Spinal cord (tissue), 10 donors: Measurements from ENCODE around the gene NAPEPLD. TPM values are rescaled to one million over a fixed set of nuclear protein-coding genes. Genes with fewer than 3 reads are reported as not detected.
"Not testable (repeated sequence)": the region's sequence is repeated elsewhere in the genome, so short reads cannot be mapped to it uniquely, and the experiment has no call there.

Source experiments
- DNase-seq, 6 donors: peaks; one replicate each; pipeline versions ENCODE4 v3.0.0 to v3.0.0-alpha.2; 2013 to 2015; ENCODE audit warnings: low spot score in 6 of 6, low read depth in 4 of 6
- H3K27ac ChIP-seq: one replicate; pipeline ENCODE4 v1.5.1; 2013; ENCODE audit warnings: low read depth, low read length, control low read depth
- H3K27me3 ChIP-seq: one replicate; pipeline ENCODE4 v1.6.1; 2013; ENCODE audit warnings: low read length; ENCODE audit not compliant: control insufficient read depth, insufficient read depth
- H3K36me3 ChIP-seq: one replicate; pipeline ENCODE4 v1.6.1; 2013; ENCODE audit warnings: low read length; ENCODE audit not compliant: control insufficient read depth, insufficient read depth
- H3K4me1 ChIP-seq: one replicate; pipeline ENCODE4 v1.6.1; 2013; ENCODE audit warnings: low read length; ENCODE audit not compliant: control insufficient read depth, insufficient read depth
- H3K4me3 ChIP-seq: one replicate; pipeline ENCODE4 v1.5.1; 2013; ENCODE audit warnings: low read depth, low read length, control low read depth
- H3K9me3 ChIP-seq: one replicate; pipeline ENCODE4 v1.6.1; 2013; ENCODE audit warnings: low read length; ENCODE audit not compliant: control insufficient read depth, insufficient read depth
- WGBS: methylation state at CpG from one replicate; pipeline ENCODE4 v1.1.5; 2013; ENCODE audit warnings: missing lambda C conversion rate; ENCODE audit not compliant: insufficient coverage; 5-methylcytosine and 5-hydroxymethylcytosine counted together
- polyA plus RNA-seq, 2 donors: library from polyadenylated mRNA; unstranded; fragments of 120-200 nt; gene quantifications; one replicate each; pipeline ENCODE4 v1.2.1, GENCODE V29; 2013; ENCODE audit not compliant: insufficient read length in 2 of 2
- total RNA-seq, 2 donors: library from RNA; depleted of rRNA in 1 of 2; stranded (reverse); fragments of 120-200 nt in 1 of 2; fragments of >200 nt in 1 of 2; gene quantifications; one replicate each; pipeline versions ENCODE4 v1.2.3 to v1.2.4, GENCODE V29; 2013 to 2014
- donor health status: healthy.

The NAPEPLD gene
- total and polyA plus RNA-seq, 4 donors = 26.1 to 46.7 (median 30.1) TPM

DNA sequence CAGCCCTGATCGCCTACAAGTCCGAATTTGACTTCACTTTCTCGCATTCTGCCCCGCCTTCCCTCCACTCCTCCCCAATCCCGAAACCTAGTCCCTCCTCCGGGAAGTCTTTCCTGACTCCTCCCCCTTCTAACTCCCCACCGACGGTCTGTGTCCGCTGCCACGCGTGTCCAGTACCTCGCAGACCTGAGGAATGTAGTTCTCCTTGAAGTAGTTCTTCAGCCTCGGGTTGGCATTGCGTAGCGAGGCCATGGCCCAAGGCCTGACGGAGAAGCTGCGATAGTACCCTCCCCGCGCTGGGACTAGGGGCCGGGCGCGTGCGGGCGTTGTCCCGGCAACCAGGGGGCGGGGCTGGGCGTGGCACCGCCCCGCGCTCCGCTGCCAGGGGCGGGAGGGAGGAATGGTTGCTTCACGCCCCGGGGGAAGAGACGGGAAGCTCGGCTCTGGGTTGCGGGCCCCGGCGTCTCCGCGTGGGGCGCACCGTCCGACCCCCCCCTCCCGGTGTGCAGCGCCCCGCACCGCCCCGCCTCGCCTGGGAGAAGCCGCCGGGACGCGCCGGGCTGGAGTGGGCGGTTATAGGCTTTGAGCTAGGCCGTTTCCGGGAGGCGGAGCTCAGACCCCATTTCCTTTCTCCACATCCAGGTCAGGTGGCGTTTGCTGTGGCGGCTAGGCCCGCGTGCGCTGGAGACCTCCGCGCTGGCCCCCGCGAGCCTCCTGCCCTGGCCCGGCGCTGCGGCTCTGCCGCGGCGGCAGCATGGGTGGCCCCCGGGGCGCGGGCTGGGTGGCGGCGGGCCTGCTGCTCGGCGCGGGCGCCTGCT is 74.2 kb downstream of the NAPEPLD start, which contains the start of the genes ARMC10 and FBXL13:
Gene ARMC10 (plus strand): TSS at position 622 of the 818 bp plus-strand sequence. CDS start 133 bp downstream, at position 755.
Gene FBXL13 (minus strand): TSS at position 278 of the 818 bp plus-strand sequence.
- peak within 1 kb of the TSS; percentile 92 for H3K4me3 ChIP-seq
- 0% methylated on average over 83 of the region's 83 CpGs for WGBS
- H3K27me3 ChIP-seq = no peaks in the 10 kb centered on the region
- H3K27ac ChIP-seq = peak within 1 kb of the TSS; percentile 85
- DNase-seq = peak; percentile 85 to 97 (median 90)
- H3K4me1 ChIP-seq = peaks cover 11% of the 10 kb centered on the region
- no peaks in the 10 kb centered on the region for H3K9me3 ChIP-seq
- H3K36me3 ChIP-seq = peaks cover 4% of the 10 kb centered on the region

DNA sequence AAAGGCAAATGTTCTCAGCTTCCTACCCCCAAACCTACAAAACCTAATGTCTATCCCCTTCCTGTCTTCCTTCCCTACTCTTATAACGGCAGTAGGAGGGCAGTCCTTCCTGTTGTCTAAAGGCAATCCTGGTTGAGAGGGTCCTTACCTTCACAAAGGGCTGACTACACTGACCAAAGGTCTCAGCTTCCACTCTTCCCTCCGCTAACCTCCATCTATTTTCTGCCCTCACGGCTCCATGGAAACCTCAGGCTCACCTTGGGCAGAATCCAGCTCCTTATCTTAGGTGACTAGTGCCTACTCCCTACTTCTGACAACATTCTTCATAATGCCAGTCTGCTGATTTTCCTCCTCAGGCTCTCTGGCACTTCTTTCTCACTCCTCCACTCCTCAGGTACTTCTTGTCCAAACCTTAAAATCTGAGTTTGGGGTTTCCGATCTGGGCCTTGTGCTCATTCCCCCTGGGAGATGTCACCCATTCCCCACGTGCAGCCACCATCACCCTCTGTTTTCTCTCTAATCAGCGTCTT is 74.8 kb downstream of the NAPEPLD start:
- peak overlapping the region; percentile 85 for H3K27ac ChIP-seq
- peak in 1 of 6 donors; percentile 6 for DNase-seq
- WGBS = 6% methylated on average over 6 of the region's 6 CpGs
- no peaks in the 10 kb centered on the region for H3K27me3 ChIP-seq
- peaks cover 11% of the 10 kb centered on the region for H3K4me1 ChIP-seq
- H3K36me3 ChIP-seq = peaks cover 5% of the 10 kb centered on the region
- H3K4me3 ChIP-seq = peak overlapping the region; percentile 92
- H3K9me3 ChIP-seq = no peaks in the 10 kb centered on the region

DNA sequence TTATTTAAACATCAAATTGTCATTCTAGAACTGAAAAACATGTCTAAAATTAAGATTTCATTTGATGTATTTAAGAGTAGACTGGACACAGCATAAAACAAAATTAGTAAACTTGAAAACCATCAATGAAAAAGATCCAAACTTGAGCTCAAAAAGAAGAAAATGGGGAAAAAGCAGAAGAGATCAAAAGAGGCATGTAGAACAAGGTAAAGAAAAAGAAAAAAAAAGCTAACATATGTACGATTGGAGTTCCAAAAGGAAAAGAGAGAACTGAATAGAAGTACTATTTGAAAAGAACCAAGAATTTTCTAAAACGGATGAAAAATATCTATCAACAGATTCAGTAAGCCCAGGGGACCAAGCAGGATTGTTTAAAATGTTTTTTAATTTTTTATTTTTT is 77.9 kb downstream of the NAPEPLD start:
- WGBS = no CpG with 5 or more reads among the region's 2 CpGs
- peaks cover 5% of the 10 kb centered on the region for H3K36me3 ChIP-seq

DNA sequence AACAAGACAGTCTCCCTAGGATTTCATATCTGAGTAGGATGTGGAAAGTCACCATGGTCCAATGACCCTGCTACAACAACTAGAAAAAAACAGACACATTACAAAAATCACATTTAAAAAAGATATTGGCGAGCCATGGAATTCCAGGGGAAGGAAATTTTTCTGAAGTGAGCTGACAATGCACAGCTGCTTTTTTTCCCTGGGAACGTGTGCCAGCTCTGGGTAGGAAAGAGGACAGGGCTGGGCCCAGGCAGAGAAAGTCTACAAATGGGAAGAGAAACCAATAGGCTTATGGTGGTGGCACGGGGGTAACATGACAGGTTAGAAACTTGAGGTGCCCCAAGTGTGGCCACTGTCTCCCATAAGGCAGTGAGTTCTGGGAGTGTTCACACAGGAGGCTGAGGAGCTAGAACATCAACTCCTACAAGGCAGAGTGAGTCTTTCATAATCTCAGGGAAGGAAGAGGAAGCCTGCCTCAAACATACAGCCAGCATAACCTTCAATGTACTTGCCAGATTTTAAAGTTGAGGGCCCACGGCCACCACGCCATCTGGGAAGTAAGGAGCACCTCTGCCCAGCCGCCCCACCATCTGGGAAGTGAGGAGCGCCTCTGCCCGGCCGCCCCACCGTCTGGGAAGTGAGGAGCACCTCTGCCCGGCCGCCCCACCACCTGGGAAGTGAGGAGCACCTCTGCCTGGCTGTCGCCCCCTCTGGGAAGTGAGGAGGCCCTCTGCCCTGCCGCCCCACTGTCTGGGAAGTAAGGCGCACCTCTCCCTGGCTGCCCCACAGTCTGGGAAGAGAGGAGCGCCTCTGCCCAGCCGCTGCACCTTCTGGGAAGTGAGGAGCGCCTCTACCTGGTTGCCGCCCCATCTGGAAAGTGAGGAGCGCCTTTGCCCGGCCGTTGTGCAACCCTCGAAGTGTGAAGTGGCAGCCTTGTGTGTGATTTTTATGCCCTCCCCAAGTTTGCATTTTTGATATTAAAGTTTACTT is 80.2 kb downstream of the NAPEPLD start:
- Histone ChIP-seq H3K4me1 (no peaks in the 10 kb centered on the region), H3K36me3 (peaks cover 5% of the 10 kb centered on the region), H3K9me3 (no peaks in the 10 kb centered on the region), H3K27ac (no peak overlapping the region), H3K27me3 (no peaks in the 10 kb centered on the region), H3K4me3 (no peak overlapping the region)
- DNase-seq = no peak
- WGBS = 94% methylated on average over 19 of the region's 23 CpGs

More for the DNA sequence above, 77.9 kb downstream of the NAPEPLD start:
- Histone ChIP-seq H3K27me3 (no peaks in the 10 kb centered on the region), H3K4me1 (peaks cover 3% of the 10 kb centered on the region), H3K9me3 (no peaks in the 10 kb centered on the region), H3K27ac (no peak overlapping the region), H3K4me3 (no peak overlapping the region)
- DNase-seq = no peak

DNA sequence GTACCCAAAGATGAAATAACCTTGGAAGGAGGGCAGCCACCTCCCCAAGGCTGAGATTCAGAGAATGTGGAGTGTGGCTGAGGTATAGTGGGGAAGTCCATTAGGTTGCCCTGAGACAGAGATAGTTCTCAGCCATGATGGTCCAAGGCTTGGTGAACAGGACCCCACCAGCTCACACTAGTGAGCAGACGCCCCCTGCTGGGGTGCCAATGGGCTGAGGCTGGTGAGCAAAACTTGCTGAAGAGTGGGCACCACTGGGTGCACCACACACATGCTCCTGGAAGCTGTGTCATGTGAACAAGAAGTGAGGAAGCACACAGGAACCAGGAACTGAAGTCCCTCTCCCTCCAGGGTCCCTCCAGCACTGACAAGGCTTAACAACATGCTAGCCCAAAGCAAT is 83.2 kb downstream of the NAPEPLD start:
- DNase-seq = peak in 3 of 6 donors; percentile 2 to 23 (median 6)
- WGBS = 13% methylated on average over 1 of the region's 1 CpG

DNA sequence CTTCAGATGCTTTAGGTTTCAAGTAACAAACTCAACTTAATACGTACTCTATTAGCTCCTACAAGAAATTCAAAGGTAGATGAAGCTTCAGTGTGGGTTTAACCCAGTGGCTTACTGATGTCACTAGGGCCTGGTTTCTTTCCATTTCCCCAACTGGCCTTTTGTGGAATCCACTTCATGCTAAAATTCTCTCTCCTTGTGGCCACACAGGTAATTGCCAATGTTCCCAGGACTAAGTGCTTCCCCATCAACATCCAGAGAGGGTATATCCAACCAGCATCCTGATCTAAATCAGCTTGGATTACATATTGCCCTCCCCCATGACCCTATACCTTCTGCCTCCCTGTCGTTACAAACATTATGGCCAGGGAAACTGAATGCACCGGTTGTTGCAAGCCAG is 85.0 kb downstream of the NAPEPLD start:
- H3K4me1 ChIP-seq = no peaks in the 10 kb centered on the region
- peaks cover 2% of the 10 kb centered on the region for H3K36me3 ChIP-seq
- H3K4me3 ChIP-seq = no peak overlapping the region
- WGBS = 100% methylated on average over 1 of the region's 3 CpGs
- no peak overlapping the region for H3K27ac ChIP-seq
- no peak for DNase-seq
- H3K9me3 ChIP-seq = no peaks in the 10 kb centered on the region
- H3K27me3 ChIP-seq = no peaks in the 10 kb centered on the region

More for the DNA sequence above, 83.2 kb downstream of the NAPEPLD start:
- Histone ChIP-seq H3K27me3 (no peaks in the 10 kb centered on the region), H3K36me3 (peaks cover 5% of the 10 kb centered on the region), H3K4me3 (no peak overlapping the region), H3K27ac (no peak overlapping the region), H3K9me3 (no peaks in the 10 kb centered on the region), H3K4me1 (no peaks in the 10 kb centered on the region)

DNA sequence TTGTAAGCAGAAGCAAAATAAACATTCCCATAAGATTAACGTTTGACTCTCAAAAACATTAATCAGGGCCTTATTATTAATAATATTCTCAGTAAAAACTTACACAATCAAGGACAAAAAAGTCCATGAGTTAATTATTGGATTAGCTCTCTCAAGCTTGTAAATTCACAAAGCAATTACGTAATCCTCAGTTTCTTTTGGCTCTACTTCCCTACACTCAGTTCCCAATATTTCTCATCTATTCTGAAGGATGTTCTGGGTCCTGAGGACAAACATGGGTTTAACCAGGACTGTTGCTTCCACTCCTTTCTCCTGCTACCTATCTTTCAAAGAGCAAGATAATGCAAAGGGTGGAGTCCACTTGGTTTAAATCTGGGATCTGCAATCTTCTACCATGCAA is 89.4 kb downstream of the NAPEPLD start:
- no peak for DNase-seq
- Histone ChIP-seq H3K4me1 (no peaks in the 10 kb centered on the region), H3K27me3 (no peaks in the 10 kb centered on the region), H3K4me3 (no peak overlapping the region), H3K36me3 (no peaks in the 10 kb centered on the region), H3K27ac (no peak overlapping the region), H3K9me3 (no peaks in the 10 kb centered on the region)
- 83% methylated on average over 1 of the region's 2 CpGs for WGBS

DNA sequence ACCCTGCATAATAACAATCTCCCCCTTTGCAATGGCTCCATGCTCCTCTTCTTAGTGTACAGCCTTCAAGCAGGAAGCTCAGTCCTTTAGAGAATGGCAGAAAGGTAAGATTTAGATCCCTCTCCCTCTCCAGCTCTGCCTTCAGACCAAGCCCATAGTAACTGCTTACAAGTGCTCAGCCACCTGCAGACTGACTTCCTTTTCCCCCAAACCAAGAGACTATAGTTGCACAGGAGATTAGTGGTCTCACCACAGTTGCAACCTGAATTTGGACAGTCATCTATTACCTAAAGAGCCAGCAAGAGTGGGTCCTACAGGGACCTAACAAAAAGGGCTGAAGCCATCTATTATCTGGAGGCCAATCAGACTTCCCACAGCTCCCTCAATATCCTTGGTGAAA is 90.8 kb downstream of the NAPEPLD start:
- H3K27ac ChIP-seq = no peak overlapping the region
- H3K4me3 ChIP-seq = no peak overlapping the region
- H3K9me3 ChIP-seq = no peaks in the 10 kb centered on the region
- DNase-seq = no peak
- no peaks in the 10 kb centered on the region for H3K36me3 ChIP-seq
- H3K4me1 ChIP-seq = no peaks in the 10 kb centered on the region
- no peaks in the 10 kb centered on the region for H3K27me3 ChIP-seq

DNA sequence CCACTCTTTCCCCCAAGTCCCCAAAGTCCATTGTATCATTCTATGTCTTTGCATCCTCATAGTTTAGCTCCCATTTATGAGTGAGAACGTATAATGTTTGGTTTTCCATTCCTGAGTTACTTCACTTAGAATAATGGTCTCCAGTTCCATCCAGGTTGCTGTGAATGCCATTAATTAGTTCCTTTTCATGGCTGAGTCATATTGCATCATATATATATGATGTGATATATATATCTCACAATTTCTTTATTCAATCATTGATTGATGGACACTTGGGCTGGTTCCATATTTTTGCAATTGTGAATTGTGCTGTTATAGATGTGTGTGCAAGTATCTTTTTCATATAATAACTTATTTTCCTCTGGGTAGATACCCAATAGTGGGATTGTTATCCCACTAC is 92.9 kb downstream of the NAPEPLD start:
- not testable (repeated sequence) for H3K4me1 ChIP-seq, H3K9me3 ChIP-seq, H3K4me3 ChIP-seq, H3K27ac ChIP-seq, H3K27me3 ChIP-seq, DNase-seq, H3K36me3 ChIP-seq
- no CpG with 5 or more reads among the region's 1 CpG for WGBS
